Spinal cord (tissue), 10 donors: ENCODE results near the gene CNOT1. TPM values are rescaled to one million over a fixed set of nuclear protein-coding genes. Genes with fewer than 3 reads are reported as not detected.
"Not testable (repeated sequence)": the region's sequence is repeated elsewhere in the genome, so short reads cannot be mapped to it uniquely, and the experiment has no call there.

Experiments
- DNase-seq, 6 donors: peaks; one replicate each; pipeline versions ENCODE4 v3.0.0 to v3.0.0-alpha.2; 2013 to 2015; ENCODE audit warnings: low spot score in 6 of 6, low read depth in 4 of 6
- H3K27ac ChIP-seq: one replicate; pipeline ENCODE4 v1.5.1; 2013; ENCODE audit warnings: low read depth, low read length, control low read depth
- H3K27me3 ChIP-seq: one replicate; pipeline ENCODE4 v1.6.1; 2013; ENCODE audit warnings: low read length; ENCODE audit not compliant: control insufficient read depth, insufficient read depth
- H3K36me3 ChIP-seq: one replicate; pipeline ENCODE4 v1.6.1; 2013; ENCODE audit warnings: low read length; ENCODE audit not compliant: control insufficient read depth, insufficient read depth
- H3K4me1 ChIP-seq: one replicate; pipeline ENCODE4 v1.6.1; 2013; ENCODE audit warnings: low read length; ENCODE audit not compliant: control insufficient read depth, insufficient read depth
- H3K4me3 ChIP-seq: one replicate; pipeline ENCODE4 v1.5.1; 2013; ENCODE audit warnings: low read depth, low read length, control low read depth
- H3K9me3 ChIP-seq: one replicate; pipeline ENCODE4 v1.6.1; 2013; ENCODE audit warnings: low read length; ENCODE audit not compliant: control insufficient read depth, insufficient read depth
- WGBS: methylation state at CpG from one replicate; pipeline ENCODE4 v1.1.5; 2013; ENCODE audit warnings: missing lambda C conversion rate; ENCODE audit not compliant: insufficient coverage; 5-methylcytosine and 5-hydroxymethylcytosine counted together
- long read RNA-seq, 4 donors: transcript quantifications; one replicate each; lab custom pipeline, GENCODE V29; 2026
- polyA plus RNA-seq, 2 donors: library from polyadenylated mRNA; unstranded; fragments of 120-200 nt; gene quantifications; one replicate each; pipeline ENCODE4 v1.2.1, GENCODE V29; 2013; ENCODE audit not compliant: insufficient read length in 2 of 2
- total RNA-seq, 2 donors: library from RNA; depleted of rRNA in 1 of 2; stranded (reverse); fragments of 120-200 nt in 1 of 2; fragments of >200 nt in 1 of 2; gene quantifications; one replicate each; pipeline versions ENCODE4 v1.2.3 to v1.2.4, GENCODE V29; 2013 to 2014
- donor health status: healthy.

Gene CNOT1
- total RNA-seq (100 to 1,000 TPM; 118 to 139 TPM), polyA plus RNA-seq (100 to 1,000 TPM; 105 to 117 TPM)
- long read RNA-seq, donor 1, partial matches to known transcripts: 0 of 6 reads
- long read RNA-seq, donor 1, other reads (novel, unspliced or antisense): 0 of 6 reads
- long read RNA-seq, donor 2, partial matches to known transcripts: 5 of 8 reads
- long read RNA-seq, donor 2, other reads (novel, unspliced or antisense): 0 of 8 reads
- long read RNA-seq, donor 3, partial matches to known transcripts: 7 of 10 reads
- long read RNA-seq, donor 3, other reads (novel, unspliced or antisense): 0 of 10 reads
- long read RNA-seq, donor 4, partial matches to known transcripts: 5 of 10 reads
- long read RNA-seq, donor 4, other reads (novel, unspliced or antisense): 0 of 10 reads

DNA sequence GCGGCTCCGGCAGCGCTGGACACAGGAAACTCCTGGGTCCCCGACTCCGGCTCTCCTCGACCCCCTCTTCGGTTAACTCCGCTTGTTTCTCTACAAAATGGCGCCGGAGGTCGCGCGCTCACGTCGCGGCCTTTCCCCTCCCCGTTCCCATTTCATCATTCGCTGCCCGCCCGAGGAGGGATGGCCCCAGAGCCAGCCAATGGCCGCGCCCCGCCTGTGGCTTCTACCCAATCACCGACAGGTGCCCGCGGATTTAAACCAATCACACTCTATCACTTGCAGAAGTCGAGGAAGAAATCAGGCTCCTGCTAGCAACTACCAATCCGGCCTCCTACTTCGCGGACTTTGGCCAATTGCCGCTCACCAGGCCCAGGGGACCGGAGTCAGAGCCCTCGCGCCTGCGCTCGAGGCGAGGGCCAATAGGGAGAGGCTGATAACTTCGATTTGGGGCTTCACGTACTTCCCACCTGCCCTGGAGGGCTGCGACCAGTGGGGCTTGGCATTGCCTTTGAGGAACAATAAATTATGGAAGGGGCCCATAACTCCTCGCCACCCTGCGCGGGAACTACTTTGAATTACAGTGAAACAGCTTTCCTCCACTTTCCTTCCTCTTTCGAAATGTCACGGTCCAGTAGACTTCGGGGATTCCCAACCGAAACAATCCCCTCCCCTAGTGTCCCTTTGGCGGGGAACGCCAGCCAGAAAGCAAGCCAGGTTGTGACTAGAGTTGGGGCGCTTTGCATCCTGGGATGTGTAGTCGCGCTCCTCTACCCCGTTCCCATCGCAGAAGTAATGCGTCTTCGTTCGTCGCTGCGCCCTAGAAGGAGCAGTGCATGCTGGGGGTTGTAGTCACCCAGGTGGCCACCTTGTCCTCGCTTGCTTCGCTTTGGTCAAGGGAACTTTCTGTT is at the start of gene CNOT1:
Gene CNOT1 (minus strand): TSS at position 94 of the 908 bp plus-strand sequence. CDS start 30,489 bp downstream, outside the sequence.
- WGBS: under 1% methylated on average over 55 of the region's 61 CpGs
- Histone ChIP-seq H3K36me3 (peaks cover 2% of the 10 kb centered on the region), H3K4me1 (peaks cover 12% of the 10 kb centered on the region), H3K4me3 (peak within 1 kb of the TSS; percentile 79), H3K27me3 (no peaks in the 10 kb centered on the region), H3K9me3 (no peaks in the 10 kb centered on the region), H3K27ac (peak within 1 kb of the TSS; percentile 100)
- peak; percentile 96 to 100 (median 97) for DNase-seq

DNA sequence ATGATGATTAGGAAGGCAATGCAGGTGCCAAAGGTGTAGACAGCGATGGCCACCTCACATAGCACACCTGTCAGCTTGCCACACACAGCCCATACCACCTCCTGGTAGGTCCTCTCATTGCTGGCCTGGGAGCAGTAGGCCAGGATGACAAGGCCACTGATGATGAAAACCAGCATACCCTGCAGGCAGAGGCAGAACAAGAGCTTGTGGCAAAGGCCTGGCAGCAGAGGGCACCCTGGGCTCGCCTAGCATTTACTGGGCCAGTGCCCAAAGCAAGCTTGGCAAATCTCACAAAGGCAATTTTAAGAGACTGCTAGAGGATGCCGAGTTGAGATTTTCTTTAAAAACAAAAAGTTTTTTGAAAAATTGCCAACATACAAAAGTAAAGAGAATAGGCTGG is 49.1 kb upstream of the CNOT1 start:
- peak in 1 of 6 donors; percentile 71 for DNase-seq
- Histone ChIP-seq H3K27me3 (no peaks in the 10 kb centered on the region), H3K4me1 (peaks cover 14% of the 10 kb centered on the region), H3K4me3 (no peak overlapping the region), H3K36me3 (peaks cover 62% of the 10 kb centered on the region), H3K9me3 (no peaks in the 10 kb centered on the region), H3K27ac (no peak overlapping the region)
- WGBS: 83% methylated on average over 1 of the region's 3 CpGs

GRCh38 chr16:58678269-58678668 is 48.6 kb upstream of the CNOT1 start:
- Histone ChIP-seq H3K27me3 (no peaks in the 10 kb centered on the region), H3K4me1 (peaks cover 9% of the 10 kb centered on the region), H3K4me3 (no peak overlapping the region), H3K36me3 (peaks cover 64% of the 10 kb centered on the region), H3K9me3 (no peaks in the 10 kb centered on the region), H3K27ac (no peak overlapping the region)
- DNase-seq: no peak
- WGBS: 94% methylated on average over 4 of the region's 4 CpGs

DNA sequence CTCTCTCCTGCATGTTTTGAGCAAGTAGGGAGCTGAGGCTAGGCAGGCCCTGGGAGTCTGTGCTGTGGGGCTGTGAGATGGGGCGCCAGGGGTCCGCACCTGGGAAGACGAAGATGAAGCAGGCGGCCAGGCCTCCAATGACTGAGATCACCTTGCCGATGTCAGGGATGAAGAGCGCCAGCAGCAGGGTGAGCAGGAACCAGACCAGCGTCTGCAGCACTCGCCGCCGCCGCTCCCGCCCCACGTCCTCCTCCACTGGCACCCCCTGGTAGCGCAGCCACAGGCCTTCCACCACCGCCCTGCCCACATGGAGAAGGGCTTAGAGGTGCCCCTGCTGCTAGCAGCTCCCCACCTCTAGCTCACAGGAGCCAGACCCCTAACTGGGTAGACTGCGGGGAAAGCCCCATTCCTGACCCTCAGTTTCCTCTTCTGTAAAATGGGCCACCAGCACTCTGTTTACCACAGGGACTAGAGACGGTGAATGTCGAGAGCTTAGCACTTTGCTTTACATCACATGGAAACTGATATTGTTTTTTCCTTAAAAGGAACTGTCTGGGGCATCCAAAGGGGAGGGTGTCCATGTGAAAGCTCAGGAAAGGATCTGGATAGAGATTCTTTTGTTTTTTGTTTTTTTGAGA is 41.4 kb upstream of the CNOT1 start:
- no peak for DNase-seq
- H3K4me3 ChIP-seq: no peak overlapping the region
- H3K27me3 ChIP-seq: no peaks in the 10 kb centered on the region
- no peak overlapping the region for H3K27ac ChIP-seq
- no peaks in the 10 kb centered on the region for H3K4me1 ChIP-seq
- no peaks in the 10 kb centered on the region for H3K9me3 ChIP-seq
- WGBS: 96% methylated on average over 13 of the region's 18 CpGs
- H3K36me3 ChIP-seq: peaks cover 70% of the 10 kb centered on the region

DNA sequence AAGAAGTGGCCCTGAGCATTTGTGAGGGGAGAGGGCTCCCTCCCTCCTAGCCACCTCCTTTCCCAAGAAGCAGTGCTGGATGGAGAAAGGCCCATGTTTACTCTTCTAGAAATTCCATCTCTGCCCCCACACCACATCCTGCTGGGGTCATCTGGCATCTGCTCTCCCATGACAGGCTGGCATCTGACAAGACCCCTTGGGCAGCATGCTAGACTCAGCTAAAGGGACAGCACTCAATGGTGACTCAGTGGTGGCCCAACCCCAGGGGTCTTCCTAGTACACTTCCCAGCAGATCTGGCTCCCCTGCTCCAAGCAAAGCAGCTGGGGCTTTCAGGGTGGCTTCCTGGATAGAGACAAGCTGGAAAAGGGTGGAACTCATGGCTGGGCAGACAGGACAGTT is 40.6 kb upstream of the CNOT1 start:
- no peaks in the 10 kb centered on the region for H3K27me3 ChIP-seq
- no peak overlapping the region for H3K4me3 ChIP-seq
- H3K27ac ChIP-seq: no peak overlapping the region
- H3K36me3 ChIP-seq: peaks cover 67% of the 10 kb centered on the region
- H3K9me3 ChIP-seq: no peaks in the 10 kb centered on the region
- DNase-seq: no peak
- H3K4me1 ChIP-seq: no peaks in the 10 kb centered on the region

GRCh38 chr16:58665200-58665599 is 35.6 kb upstream of the CNOT1 start:
- no peak overlapping the region for H3K27ac ChIP-seq
- H3K4me3 ChIP-seq: no peak overlapping the region
- H3K36me3 ChIP-seq: peaks cover 25% of the 10 kb centered on the region
- 79% methylated on average over 8 of the region's 8 CpGs for WGBS
- peaks cover 3% of the 10 kb centered on the region for H3K4me1 ChIP-seq
- H3K9me3 ChIP-seq: no peaks in the 10 kb centered on the region
- DNase-seq: no peak
- no peaks in the 10 kb centered on the region for H3K27me3 ChIP-seq

GRCh38 chr16:58661199-58661830 is 31.7 kb upstream of the CNOT1 start:
- Histone ChIP-seq H3K36me3 (peaks cover 6% of the 10 kb centered on the region), H3K27ac (no peak overlapping the region), H3K27me3 (no peaks in the 10 kb centered on the region), H3K4me1 (peaks cover 3% of the 10 kb centered on the region), H3K9me3 (no peaks in the 10 kb centered on the region), H3K4me3 (no peak overlapping the region)
- WGBS: 41% methylated on average over 11 of the region's 12 CpGs
- peak; percentile 22 to 92 (median 62) for DNase-seq

DNA sequence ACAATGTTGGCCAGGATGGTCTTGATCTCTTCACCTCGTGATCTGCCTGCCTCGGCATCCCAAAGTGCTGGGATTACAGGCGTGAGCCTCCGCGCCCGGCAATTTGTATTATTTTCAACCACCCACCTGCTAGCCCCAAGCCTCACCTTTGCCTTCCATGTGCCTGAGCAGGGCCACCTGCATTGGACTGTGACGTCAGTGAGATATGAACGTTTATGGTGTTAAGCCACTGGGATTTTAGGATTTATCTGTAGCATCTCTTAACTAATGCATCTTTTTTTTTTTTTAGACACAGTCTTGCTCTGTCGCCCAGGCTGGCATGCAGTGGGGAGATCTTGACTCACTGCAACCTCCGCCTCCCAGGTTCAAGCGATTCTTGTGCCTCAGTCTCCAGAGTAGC is 30.3 kb upstream of the CNOT1 start:
- H3K4me1 ChIP-seq, H3K27me3 ChIP-seq, H3K4me3 ChIP-seq, H3K27ac ChIP-seq, H3K36me3 ChIP-seq, H3K9me3 ChIP-seq, DNase-seq: not testable (repeated sequence)
- 95% methylated on average over 3 of the region's 11 CpGs for WGBS

DNA sequence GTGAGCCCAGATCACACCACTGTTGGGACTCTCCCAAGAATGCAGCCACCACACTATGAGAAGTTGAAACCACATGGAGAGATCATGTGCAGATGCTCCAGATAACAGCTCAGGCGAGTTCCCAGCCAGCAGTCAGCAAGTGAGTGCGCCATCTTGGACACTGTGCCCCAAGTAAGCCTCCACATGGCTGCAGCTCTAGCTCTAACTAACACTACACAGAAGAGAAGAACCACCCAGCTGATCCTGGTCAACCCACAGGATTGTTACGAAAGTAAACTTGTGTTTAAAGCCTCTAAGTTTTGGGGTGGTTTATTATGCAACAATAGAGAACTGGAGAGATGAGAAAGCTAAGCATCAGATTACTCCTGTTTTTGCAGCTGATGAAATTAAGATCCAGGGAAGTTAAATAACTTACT is 29.2 kb upstream of the CNOT1 start:
- no peak overlapping the region for H3K27ac ChIP-seq
- no peaks in the 10 kb centered on the region for H3K9me3 ChIP-seq
- H3K36me3 ChIP-seq: no peaks in the 10 kb centered on the region
- no peak overlapping the region for H3K4me3 ChIP-seq
- H3K4me1 ChIP-seq: peaks cover 3% of the 10 kb centered on the region
- DNase-seq: no peak
- H3K27me3 ChIP-seq: no peaks in the 10 kb centered on the region
- 80% methylated on average over 1 of the region's 3 CpGs for WGBS
